Heart left ventricle (tissue), 16 donors: ENCODE results near the gene C1orf105. TPM values are rescaled to one million over a fixed set of nuclear protein-coding genes. Genes with fewer than 3 reads are reported as not detected.

Experiments
- ATAC-seq, 4 donors: fragments of 200-7000 bp; cut with Tn5 transposase; one replicate each; pipeline ENCODE4 v1.9.1; 2020 to 2022; ENCODE audit warnings: moderate library complexity in 4 of 4, mild to moderate bottlenecking in 3 of 4, moderate number of reproducible peaks in 1 of 4
- DNase-seq, 5 donors: peaks; one replicate each; pipeline ENCODE4 v3.0.0-alpha.2; 2020
- H3K27ac ChIP-seq, 12 donors: fragments of 200-600 bp; sonication (generic) in 4 of 12; one replicate each; pipeline versions ENCODE4 v1.5.0 to v1.8.0; 2016 to 2022; ENCODE audit warnings: mild to moderate bottlenecking in 2 of 12
- H3K27me3 ChIP-seq, 9 donors: fragments of 200-600 bp; sonication (generic) in 2 of 9; one replicate each; pipeline versions ENCODE4 v1.5.1 to v1.8.0; 2016 to 2022; ENCODE audit warnings: mild to moderate bottlenecking in 3 of 9
- H3K36me3 ChIP-seq, 9 donors: fragments of 200-600 bp; sonication (generic) in 2 of 9; one replicate each; pipeline versions ENCODE4 v1.5.0 to v1.8.0; 2018 to 2022; ENCODE audit warnings: mild to moderate bottlenecking in 2 of 9
- H3K4me1 ChIP-seq, 12 donors: fragments of 200-600 bp; sonication (generic) in 4 of 12; one replicate each; pipeline versions ENCODE4 v1.5.0 to v1.8.0; 2016 to 2022; ENCODE audit warnings: mild to moderate bottlenecking in 3 of 12
- H3K4me3 ChIP-seq, 12 donors: fragments of 200-600 bp; sonication (generic) in 4 of 12; one replicate each; pipeline versions ENCODE4 v1.5.0 to v1.8.0; 2017 to 2022; ENCODE audit warnings: mild to moderate bottlenecking in 9 of 12, moderate library complexity in 4 of 12
- H3K9me3 ChIP-seq, 12 donors: fragments of 200-600 bp; sonication (generic) in 4 of 12; one replicate each; pipeline versions ENCODE4 v1.5.0 to v1.8.0; 2016 to 2022; ENCODE audit warnings: mild to moderate bottlenecking in 1 of 12
- CTCF ChIP-seq, 12 donors: fragments of 200-600 bp; sonication (generic) in 4 of 12; IDR thresholded peaks; one replicate each; pipeline versions ENCODE4 v1.5.0 to v1.8.0; 2018 to 2022; ENCODE audit warnings: antibody characterized with exemption in 12 of 12, mild to moderate bottlenecking in 5 of 12
- POLR2A ChIP-seq, 2 donors: fragments of 450-650 bp; IDR thresholded peaks; one replicate each; pipeline ENCODE4 v1.6.1; 2017; ENCODE audit warnings: antibody characterized with exemption in 2 of 2, mild to moderate bottlenecking in 2 of 2, moderate library complexity in 2 of 2
- WGBS, 4 donors: extraction: QIAGEN DNeasy Blood & Tissue Kit in 2 of 4; methylation state at CpG; one replicate each; pipeline versions ENCODE4 v1.1.5 to v1.1.7; 2013 to 2018; 5-methylcytosine and 5-hydroxymethylcytosine counted together
- intact Hi-C, 10 donors: fragments of 100-400 bp; cut with DNase I; formaldehyde crosslinking; loops; one replicate each; pipeline versions ENCODE4 v1.11.1 to v1.14.2; 2022
- polyA plus RNA-seq, 2 donors: library from polyadenylated mRNA; stranded (reverse); fragments of 200-250 nt; gene quantifications; one replicate each; pipeline ENCODE4 v1.2.3, GENCODE V29; 2013
- total RNA-seq, 9 donors: library from RNA; depleted of rRNA in 2 of 9; stranded (reverse); fragments of >200 nt in 2 of 9; fragmentation: NEBNext Ultra II Directional in 3 of 9; extraction: Animal tissue kit (Norgen Biotek cat#: 25700) in 3 of 9; gene quantifications; one replicate each; pipeline versions ENCODE4 v1.1.0 to v1.2.4, GENCODE V29; 2016 to 2023
- donor health status: ischemic (EF 13 %, LVEDD 7.1; RV severe dilation, severe dysfunction).
- donor health status: healthy with polysubstance abuse.
- donor health status: DM: no; HTN: yes; CAD: no.
- donor health status: DM: no; HTN: no; CAD: no.
- donor health status: ischemic (EF 25% LVEDD 6.9; RV normal size, moderate dysfunction).
- donor health status: ischemic (EF 25% LVEDD 5.7; RV mildly dilated, moderate dysfunction).
- donor health status: healthy.
- donor health status: DM: yes; HTN: yes; CAD: no.
- donor health status: ischemic (EF 35%, LVEDD 5.7; RV mildly dilated, moderate dysfunction).
- donor health status: nonischemic (EF 11% LVEDD 7.7; RV severe dilation, severe dysfunction).
- donor health status: DM: yes; HTN: yes; CAD: no.
- donor health status: PGD.
- donor health status: ischemic (EF 29% LVEDD 5.4; RV normal size, mild dysfunction).
- donor health status: nonischemic (EF 23%, LVEDD 6.1; RV moderate dilation, normal function).

Gene C1orf105
- total and polyA plus RNA-seq, 11 donors = 1.2 to 39.8 (median 6.7) TPM

GRCh38 chr1:172443666-172444453 is 23.4 kb downstream of the C1orf105 start, which contains the start of gene PIGC:
PIGC (minus strand) TSS chr1:172444069; CDS start chr1:172442622, 1,447 bp downstream.
- 5 to 8% (median 7%) methylated on average over 34 to 43 of the region's 43 CpGs for WGBS, 4 donors
- H3K27ac ChIP-seq = peak within 1 kb of the TSS; percentile 59 to 91 (median 81)
- peaks cover 0 to 11% (median 2%) of the 10 kb centered on the region in 9 donors for H3K36me3 ChIP-seq
- peak within 1 kb of the TSS; percentile 49 to 100 (median 96) for H3K4me3 ChIP-seq
- no peaks in the 10 kb centered on the region for H3K9me3 ChIP-seq
- ATAC-seq (peak; percentile 93 to 100 (median 99)), DNase-seq (peak; percentile 89 to 96 (median 93))
- no peaks in the 10 kb centered on the region for H3K27me3 ChIP-seq
- TF ChIP-seq POLR2A (IDR thresholded peaks at IDR 0.05) = peak in 1 of 2 donors; percentile 52
- peak; percentile 78 to 93 (median 86) for TF ChIP-seq CTCF (IDR thresholded peaks at IDR 0.05)
- intact Hi-C loops = loop anchor here in 5 of 10 donors (2.0 to 10.0 kb wide), 5 partner anchors 353 to 642 kb away; no protein-coding TSS in a partner anchor
- H3K4me1 ChIP-seq = peaks cover 0 to 23% (median 12%) of the 10 kb centered on the region in 12 donors

- H3K36me3 ChIP-seq = peaks cover 0 to 8% (median 2%) of the 10 kb centered on the region in 9 donors
- no peak overlapping the region for H3K27ac ChIP-seq
- no peaks in the 10 kb centered on the region for H3K27me3 ChIP-seq
- WGBS, 4 donors = 83 to 94% (median 91%) methylated on average over 3 of the region's 3 CpGs
- TF ChIP-seq CTCF (IDR thresholded peaks at IDR 0.05) (no peak), POLR2A (IDR thresholded peaks at IDR 0.05) (no peak)
- no peaks in the 10 kb centered on the region for H3K9me3 ChIP-seq
- DNase-seq = no peak
- no peak overlapping the region for H3K4me3 ChIP-seq
- H3K4me1 ChIP-seq = peaks cover 0 to 34% (median 18%) of the 10 kb centered on the region in 12 donors
- ATAC-seq = no peak
- intact Hi-C loops = loop anchor here in 3 of 10 donors (10.0 kb wide), 2 partner anchors 442 to 642 kb away; no protein-coding TSS in a partner anchor
Measured at GRCh38 chr1:172446547-172446946, 26.1 kb downstream of the C1orf105 start.

- TF ChIP-seq CTCF (IDR thresholded peaks at IDR 0.05) = no peak
- no peak for TF ChIP-seq POLR2A (IDR thresholded peaks at IDR 0.05)
- H3K9me3 ChIP-seq = no peaks in the 10 kb centered on the region
- intact Hi-C loops = loop anchor here in 3 of 10 donors (10.0 kb wide), 2 partner anchors 443 to 643 kb away; no protein-coding TSS in a partner anchor
- no peak for ATAC-seq
- WGBS, 4 donors = 72 to 82% (median 77%) methylated on average over 2 of the region's 2 CpGs
- H3K27ac ChIP-seq = no peak overlapping the region
- H3K27me3 ChIP-seq = no peaks in the 10 kb centered on the region
- H3K4me1 ChIP-seq = peaks cover 0 to 32% (median 15%) of the 10 kb centered on the region in 12 donors
- no peak for DNase-seq
- no peak overlapping the region for H3K4me3 ChIP-seq
- no peaks in the 10 kb centered on the region for H3K36me3 ChIP-seq
Measured at GRCh38 chr1:172447641-172448040, 27.2 kb downstream of the C1orf105 start.

GRCh38 chr1:172448995-172449584 is 28.6 kb downstream of the C1orf105 start:
- H3K27ac ChIP-seq = no peak overlapping the region
- no peak overlapping the region for H3K4me3 ChIP-seq
- intact Hi-C loops = loop anchor here in 3 of 10 donors (10.0 kb wide), 2 partner anchors 444 to 644 kb away; no protein-coding TSS in a partner anchor
- 72 to 88% (median 88%) methylated on average over 6 of the region's 6 CpGs for WGBS, 4 donors
- TF ChIP-seq CTCF (IDR thresholded peaks at IDR 0.05) (no peak), POLR2A (IDR thresholded peaks at IDR 0.05) (no peak)
- ATAC-seq = no peak
- no peaks in the 10 kb centered on the region for H3K9me3 ChIP-seq
- no peaks in the 10 kb centered on the region for H3K36me3 ChIP-seq
- peaks cover 0 to 29% (median 8%) of the 10 kb centered on the region in 12 donors for H3K4me1 ChIP-seq
- DNase-seq = no peak
- H3K27me3 ChIP-seq = no peaks in the 10 kb centered on the region
